HEK293 (cell line): Measurements from ENCODE around the gene TTLL5.
A peak's percentile ranks its signal among the peaks of the same experiment; 100 is the strongest.

ENCODE experiments used
- CTCF ChIA-PET: fragments of 350-600 bp; formaldehyde crosslinking; extraction: SDS; loops from one replicate; lab custom pipeline; 2021; ENCODE audit warnings: antibody characterized with exemption; lab: Yijun Ruan, JAX
- POLR2A ChIA-PET: fragments of 300-600 bp; formaldehyde crosslinking; extraction: SDS; loops from one replicate; lab custom pipeline; 2020; ENCODE audit warnings: antibody characterized with exemption, inconsistent platforms; lab: Yijun Ruan, JAX
- H3K27ac ChIP-seq: fragments of 200-500 bp; sonication (Bioruptor generic); 2 replicates; pipeline ENCODE4 v1.5.1; 2014; ENCODE audit warnings: low read depth, low read length, control low read depth, inconsistent platforms; ENCODE audit errors: extremely low read depth
- H3K36me3 ChIP-seq, 2 experiments: fragments of 200-500 bp in 1 of 2; sonication (Bioruptor generic) in 1 of 2; 1 replicate in 1 of 2; 2 replicates in 1 of 2; pipeline ENCODE4 v1.5.1; 2014 to 2017; ENCODE audit warnings: inconsistent platforms in 2 of 2, low read length in 2 of 2; ENCODE audit not compliant: control insufficient read depth in 2 of 2, insufficient read depth in 1 of 2
- H3K4me1 ChIP-seq: fragments of 200-500 bp; sonication (Bioruptor generic); 2 replicates; pipeline ENCODE4 v1.5.1; 2014; ENCODE audit warnings: mild to moderate bottlenecking, low read length, inconsistent platforms; ENCODE audit not compliant: control insufficient read depth, insufficient read depth
- H3K4me3 ChIP-seq: 2 replicates; pipeline ENCODE4 v1.5.1; 2011; ENCODE audit warnings: low read depth, mild to moderate bottlenecking, control low read depth, low read length, moderate library complexity
- H3K9me3 ChIP-seq: fragments of 200-500 bp; sonication (Bioruptor generic); 2 replicates; pipeline ENCODE4 v1.5.1; 2014; ENCODE audit warnings: low read depth, low read length, inconsistent platforms; ENCODE audit not compliant: control insufficient read depth, insufficient read depth
- BCL11A ChIP-seq: fragments of 450-650 bp; formaldehyde crosslinking; IDR thresholded peaks from 2 replicates; pipeline ENCODE4 v1.5.1; 2016; ENCODE audit warnings: low read depth, missing biosample characterization, missing genetic modification characterization
- GLI2 ChIP-seq: fragments of 450-650 bp; formaldehyde crosslinking; IDR thresholded peaks from 2 replicates; pipeline ENCODE4; 2017; ENCODE audit warnings: missing biosample characterization, missing genetic modification characterization, low read depth, borderline replicate concordance
- GLIS2 ChIP-seq: fragments of 450-650 bp; formaldehyde crosslinking; IDR thresholded peaks from 2 replicates; pipeline ENCODE4 v1.5.1; 2016; ENCODE audit warnings: missing biosample characterization, missing genetic modification characterization
- KLF17 ChIP-seq: fragments of 450-650 bp; formaldehyde crosslinking; IDR thresholded peaks from 2 replicates; pipeline ENCODE4 v1.5.1; 2016; ENCODE audit warnings: missing biosample characterization, missing genetic modification characterization
- KLF8 ChIP-seq: fragments of 450-650 bp; formaldehyde crosslinking; IDR thresholded peaks from 2 replicates; pipeline ENCODE4 v1.5.1; 2016; ENCODE audit warnings: missing biosample characterization, missing genetic modification characterization
- PRDM1 ChIP-seq: fragments of 450-650 bp; formaldehyde crosslinking; IDR thresholded peaks from 2 replicates; pipeline ENCODE4; 2016; ENCODE audit warnings: missing biosample characterization, missing genetic modification characterization
- SCRT2 ChIP-seq: fragments of 450-650 bp; formaldehyde crosslinking; IDR thresholded peaks from 2 replicates; pipeline ENCODE4 v1.5.1; 2016; ENCODE audit warnings: missing biosample characterization, missing genetic modification characterization
- SP3 ChIP-seq: fragments of 450-650 bp; formaldehyde crosslinking; IDR thresholded peaks from 2 replicates; pipeline ENCODE4 v1.5.1; 2016; ENCODE audit warnings: missing biosample characterization, missing genetic modification characterization
- YY1 ChIP-seq: fragments of 450-650 bp; formaldehyde crosslinking; IDR thresholded peaks from 2 replicates; pipeline ENCODE4 v1.5.1; 2018; ENCODE audit warnings: missing biosample characterization, missing genetic modification characterization
- ZNF114 ChIP-seq: fragments of 450-650 bp; formaldehyde crosslinking; IDR thresholded peaks from 2 replicates; pipeline ENCODE4 v1.5.0; 2017; ENCODE audit warnings: missing biosample characterization, missing genetic modification characterization
- ZNF221 ChIP-seq: fragments of 450-650 bp; formaldehyde crosslinking; IDR thresholded peaks from 2 replicates; pipeline ENCODE4 v1.5.1; 2017; ENCODE audit warnings: missing biosample characterization, missing genetic modification characterization, borderline replicate concordance
- ZNF23 ChIP-seq: fragments of 450-650 bp; formaldehyde crosslinking; IDR thresholded peaks from 2 replicates; pipeline ENCODE4 v1.5.1; 2016; ENCODE audit warnings: missing biosample characterization, missing genetic modification characterization, borderline replicate concordance
- ZNF24 ChIP-seq: fragments of 450-650 bp; formaldehyde crosslinking; IDR thresholded peaks from 2 replicates; pipeline ENCODE4 v1.5.1; 2016; ENCODE audit warnings: missing biosample characterization, missing genetic modification characterization
- ZNF248 ChIP-seq: fragments of 450-650 bp; formaldehyde crosslinking; IDR thresholded peaks from 2 replicates; pipeline ENCODE4 v1.5.1; 2017; ENCODE audit warnings: missing biosample characterization, missing genetic modification characterization
- ZNF335 ChIP-seq: fragments of 450-650 bp; formaldehyde crosslinking; conservative IDR thresholded peaks from 2 replicates; pipeline ENCODE4 v1.5.1; 2016; ENCODE audit warnings: missing biosample characterization, missing genetic modification characterization
- ZNF391 ChIP-seq: fragments of 450-650 bp; formaldehyde crosslinking; IDR thresholded peaks from 2 replicates; pipeline ENCODE4 v1.5.1; 2016; ENCODE audit warnings: low read depth, missing biosample characterization, missing genetic modification characterization, borderline replicate concordance
- ZNF404 ChIP-seq: fragments of 450-650 bp; formaldehyde crosslinking; IDR thresholded peaks from 2 replicates; pipeline ENCODE4 v1.5.1; 2017; ENCODE audit warnings: missing biosample characterization, missing genetic modification characterization
- ZNF513 ChIP-seq: fragments of 450-650 bp; IDR thresholded peaks from 2 replicates; pipeline ENCODE4 v1.5.1; 2018; ENCODE audit warnings: missing biosample characterization, missing genetic modification characterization
- ZNF544 ChIP-seq: fragments of 450-650 bp; formaldehyde crosslinking; IDR thresholded peaks from 2 replicates; pipeline ENCODE4 v1.5.0; 2017; ENCODE audit warnings: missing biosample characterization, missing genetic modification characterization
- ZNF548 ChIP-seq: fragments of 450-650 bp; formaldehyde crosslinking; IDR thresholded peaks from 2 replicates; pipeline ENCODE4 v1.5.1; 2016; ENCODE audit warnings: missing biosample characterization, missing genetic modification characterization
- ZNF555 ChIP-seq: fragments of 450-650 bp; formaldehyde crosslinking; conservative IDR thresholded peaks from 2 replicates; pipeline ENCODE4 v1.5.1; 2017; ENCODE audit warnings: missing biosample characterization, mild to moderate bottlenecking, missing genetic modification characterization, inconsistent platforms
- ZNF701 ChIP-seq: fragments of 450-650 bp; formaldehyde crosslinking; IDR thresholded peaks from 2 replicates; pipeline ENCODE4 v1.5.1; 2016; ENCODE audit warnings: missing biosample characterization, missing genetic modification characterization
- ZNF776 ChIP-seq: fragments of 450-650 bp; formaldehyde crosslinking; IDR thresholded peaks from 2 replicates; pipeline ENCODE4 v1.5.0; 2017; ENCODE audit warnings: missing biosample characterization, missing genetic modification characterization, borderline replicate concordance
- ZSCAN4 ChIP-seq: fragments of 450-650 bp; formaldehyde crosslinking; IDR thresholded peaks from 2 replicates; pipeline ENCODE4 v1.5.1; 2017; ENCODE audit warnings: missing biosample characterization, missing genetic modification characterization

TTLL5 gene

GRCh38 chr14:75910048-75910447 is 249.0 kb downstream of the TTLL5 start (continued):
- no peak for TF ChIP-seq GLIS2 (tag by site-specific recombination)
- TF ChIP-seq ZNF391 (tag by site-specific recombination) = no peak
- no peak for TF ChIP-seq ZNF776 (tag by site-specific recombination)
- TF ChIP-seq BCL11A (tag by site-specific recombination) = no peak
- no peak for TF ChIP-seq ZNF248 (tag by site-specific recombination)
- TF ChIP-seq ZNF24 (tag by site-specific recombination) = no peak
- TF ChIP-seq ZNF544 = no peak
- TF ChIP-seq KLF17 = no peak
- no peak for TF ChIP-seq ZNF404 (tag by site-specific recombination)

- Histone ChIP-seq H3K9me3 (no peaks in the 10 kb centered on the region), H3K4me1 (peaks cover 6% of the 10 kb centered on the region; the same call in 1 of the 2 replicates), H3K36me3 (peaks cover 0 to 4% of the 10 kb centered on the region in 2 experiments; a peak in 2 of 3 replicates), H3K4me3 (no peak overlapping the region), H3K27ac (no peak overlapping the region)
- CTCF ChIA-PET = interaction anchor here (0.7 to 1.1 kb wide), 5 partner anchors 14 to 476 kb away, joined by 3 to 4 read pairs (median 3); no protein-coding TSS in a partner anchor
- POLR2A ChIA-PET = no interaction called here
- TF ChIP-seq ZNF555 (tag by site-specific recombination) (no peak), ZNF248 (tag by site-specific recombination) (no peak), ZNF23 (no peak), ZNF548 (tag by site-specific recombination) (no peak)
These were observed 250.8 kb downstream of the TTLL5 start for GRCh38 chr14:75911883-75912282.

- ChIA-PET POLR2A (interaction anchor here (0.7 kb wide), 1 partner anchor 415 kb away, joined by 3 read pairs; no protein-coding TSS in a partner anchor), CTCF (interaction anchor here (0.6 to 1.0 kb wide), 4 partner anchors 61 to 463 kb away, joined by 3 to 5 read pairs (median 4); partner anchors contain the start of gene ESRRB)
- no peak overlapping the region for H3K27ac ChIP-seq
- peaks cover 6% of the 10 kb centered on the region; the same call in 1 of the 2 replicates for H3K4me1 ChIP-seq
- no peaks in the 10 kb centered on the region for H3K9me3 ChIP-seq
- no peak overlapping the region for H3K4me3 ChIP-seq
- TF ChIP-seq GLI2 = no peak
- no peak for TF ChIP-seq ZNF701
- no peak for TF ChIP-seq YY1
- TF ChIP-seq ZNF114 = no peak
- TF ChIP-seq ZNF221 (tag by site-specific recombination) = no peak
- no peak for TF ChIP-seq KLF8 (tag by site-specific recombination)
- H3K36me3 ChIP-seq = peaks cover 0 to 1% of the 10 kb centered on the region in 2 experiments; a peak in 2 of 3 replicates
These were observed 252.1 kb downstream of the TTLL5 start for GRCh38 chr14:75913183-75913582.

GRCh38 chr14:75915045-75915444 is 254.0 kb downstream of the TTLL5 start:
- H3K9me3 ChIP-seq = no peaks in the 10 kb centered on the region
- no peak overlapping the region for H3K4me3 ChIP-seq
- ChIA-PET POLR2A (no interaction called here), CTCF (interaction anchor here (1.0 to 1.4 kb wide), 2 partner anchors 8 to 206 kb away, joined by 3 to 7 read pairs; no protein-coding TSS in a partner anchor)
- no peaks in the 10 kb centered on the region; a peak in 1 of 3 replicates for H3K36me3 ChIP-seq
- TF ChIP-seq ZNF335 (tag by site-specific recombination) (0 out of 2 replicates have a peak, but pooled peaks have one; percentile 1), KLF17 (no peak), PRDM1 (0 out of 2 replicates have a peak, but pooled peaks have one; percentile 7), SP3 (tag by site-specific recombination) (no peak), SCRT2 (peak; percentile 74), ZSCAN4 (tag by site-specific recombination) (no peak), ZNF513 (tag by site-specific recombination) (no peak)
- TF ChIP-seq, all 188 proteins: peak for 3
- Histone ChIP-seq H3K4me1 (peaks cover 6% of the 10 kb centered on the region; the same call in 1 of the 2 replicates), H3K27ac (no peak overlapping the region)
